ENCODE results near the gene CASP3. TPM values are rescaled to one million over a fixed set of nuclear protein-coding genes. Genes with fewer than 3 reads are reported as not detected.
"Not testable (repeated sequence)": the region's sequence is repeated elsewhere in the genome, so short reads cannot be mapped to it uniquely, and the experiment has no call there.

Gene CASP3
- total RNA-seq, 1 donor from 2014 or later = 31.5 TPM

DNA sequence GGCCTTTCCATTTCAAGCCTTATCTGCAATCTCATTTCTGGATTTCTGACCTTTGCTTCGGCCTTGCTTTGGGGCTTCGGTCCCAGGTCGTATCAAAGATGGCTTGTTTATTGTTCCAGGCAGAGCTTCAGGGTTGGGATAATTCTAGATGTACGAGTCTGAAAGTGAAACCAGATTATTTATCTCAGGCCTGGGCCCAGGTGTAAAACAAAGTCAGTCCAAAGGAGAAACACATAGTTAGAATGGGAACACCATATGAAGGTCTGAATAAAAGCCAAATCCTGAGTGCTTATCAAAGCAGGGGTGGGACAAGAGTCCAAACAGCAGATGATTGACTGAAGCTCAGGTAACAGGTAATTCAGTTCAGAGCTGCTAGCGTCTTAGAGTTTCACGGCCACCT lies 17.4 kb upstream of the CASP3 start:
- Mint-ChIP-seq H3K4me1 (ENCODE audit: low read depth) (peaks cover 3% of the 10 kb centered on the region), H3K4me3 (ENCODE audit: unreplicated experiment) (no peak overlapping the region), H3K27me3 (ENCODE audit: low read depth) (no peaks in the 10 kb centered on the region), H3K36me3 (ENCODE audit: low read depth) (peaks cover 15% of the 10 kb centered on the region), H3K9me3 (ENCODE audit: low read depth) (no peaks in the 10 kb centered on the region), H3K27ac (ENCODE audit: unreplicated experiment) (no peak overlapping the region)
- no peak for DNase-seq (ENCODE audit: low spot score)
- TF ChIP-seq, protein P1, sequence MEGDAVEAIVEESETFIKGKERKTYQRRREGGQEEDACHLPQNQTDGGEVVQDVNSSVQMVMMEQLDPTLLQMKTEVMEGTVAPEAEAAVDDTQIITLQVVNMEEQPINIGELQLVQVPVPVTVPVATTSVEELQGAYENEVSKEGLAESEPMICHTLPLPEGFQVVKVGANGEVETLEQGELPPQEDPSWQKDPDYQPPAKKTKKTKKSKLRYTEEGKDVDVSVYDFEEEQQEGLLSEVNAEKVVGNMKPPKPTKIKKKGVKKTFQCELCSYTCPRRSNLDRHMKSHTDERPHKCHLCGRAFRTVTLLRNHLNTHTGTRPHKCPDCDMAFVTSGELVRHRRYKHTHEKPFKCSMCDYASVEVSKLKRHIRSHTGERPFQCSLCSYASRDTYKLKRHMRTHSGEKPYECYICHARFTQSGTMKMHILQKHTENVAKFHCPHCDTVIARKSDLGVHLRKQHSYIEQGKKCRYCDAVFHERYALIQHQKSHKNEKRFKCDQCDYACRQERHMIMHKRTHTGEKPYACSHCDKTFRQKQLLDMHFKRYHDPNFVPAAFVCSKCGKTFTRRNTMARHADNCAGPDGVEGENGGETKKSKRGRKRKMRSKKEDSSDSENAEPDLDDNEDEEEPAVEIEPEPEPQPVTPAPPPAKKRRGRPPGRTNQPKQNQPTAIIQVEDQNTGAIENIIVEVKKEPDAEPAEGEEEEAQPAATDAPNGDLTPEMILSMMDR (IDR thresholded peaks at IDR 0.05) = no peak

DNA sequence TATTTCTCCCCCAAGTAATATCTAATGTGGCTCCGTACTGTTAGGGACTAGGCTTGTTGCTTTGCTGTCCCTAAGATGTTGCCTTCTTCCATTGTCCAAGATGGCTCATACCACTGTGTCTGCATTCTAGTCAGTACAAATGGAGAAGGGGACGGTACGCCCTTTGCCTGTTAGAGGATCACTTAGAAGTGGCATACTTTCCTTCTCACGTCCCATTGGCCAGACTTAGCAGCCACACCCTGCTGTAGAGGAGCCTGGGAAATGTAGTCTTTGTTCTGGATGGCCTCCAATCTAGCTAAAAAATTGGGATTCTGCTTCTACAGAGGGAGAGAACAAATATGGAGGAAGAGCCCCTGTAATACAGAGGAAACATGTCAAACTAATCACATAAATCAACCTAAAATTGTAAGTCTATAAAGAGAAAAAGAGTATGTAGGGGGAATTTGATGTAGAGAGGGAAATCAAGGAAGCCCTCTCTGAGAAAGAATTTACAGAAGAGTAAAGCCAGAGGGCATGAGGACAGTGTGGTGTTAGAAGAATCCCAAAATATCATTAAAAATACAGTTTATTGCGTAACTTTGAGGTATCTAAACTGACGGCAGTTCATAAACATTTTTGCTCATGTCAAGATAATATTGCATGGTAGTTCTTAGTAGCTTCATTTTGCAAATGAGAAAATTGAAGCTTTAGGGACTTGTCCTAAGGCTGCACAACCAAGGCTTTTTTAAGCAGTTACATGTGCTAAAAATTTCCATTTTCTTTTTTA lies 15.4 kb upstream of the CASP3 start:
- Mint-ChIP-seq H3K4me1 (ENCODE audit: low read depth) (peaks cover 3% of the 10 kb centered on the region), H3K36me3 (ENCODE audit: low read depth) (peaks cover 14% of the 10 kb centered on the region), H3K27ac (ENCODE audit: unreplicated experiment) (no peak overlapping the region), H3K4me3 (ENCODE audit: unreplicated experiment) (no peak overlapping the region), H3K9me3 (ENCODE audit: low read depth) (no peaks in the 10 kb centered on the region), H3K27me3 (ENCODE audit: low read depth) (no peaks in the 10 kb centered on the region)
- DNase-seq (ENCODE audit: low spot score) = no peak
- TF ChIP-seq, protein P1 (IDR thresholded peaks at IDR 0.05) = no peak

DNA sequence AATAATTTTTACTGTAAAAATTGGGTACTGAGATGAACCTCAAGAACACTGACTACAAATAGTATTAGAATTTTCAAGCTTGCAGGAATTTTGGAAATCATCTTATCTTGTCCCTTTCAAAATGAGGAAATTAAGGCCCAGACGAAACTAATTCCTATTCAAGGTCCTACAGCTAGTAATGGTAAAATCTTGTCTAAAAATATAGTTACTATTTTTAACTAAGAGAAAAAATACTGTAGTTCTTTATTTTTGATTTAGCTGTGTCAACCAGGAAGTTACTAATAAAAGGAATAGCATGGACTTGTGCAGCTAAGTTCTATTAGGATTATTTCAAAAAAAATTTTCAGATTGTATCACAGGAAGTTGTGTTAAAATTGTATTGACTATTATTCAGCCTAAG lies 13.0 kb upstream of the CASP3 start:
- H3K36me3 Mint-ChIP-seq (ENCODE audit: low read depth) = peaks cover 3% of the 10 kb centered on the region
- no peak for DNase-seq (ENCODE audit: low spot score)
- H3K4me3 Mint-ChIP-seq (ENCODE audit: unreplicated experiment) = no peak overlapping the region
- no peak overlapping the region for H3K27ac Mint-ChIP-seq (ENCODE audit: unreplicated experiment)
- peaks cover 3% of the 10 kb centered on the region for H3K4me1 Mint-ChIP-seq (ENCODE audit: low read depth)
- H3K9me3 Mint-ChIP-seq (ENCODE audit: low read depth) = no peaks in the 10 kb centered on the region
- TF ChIP-seq, protein P1 (IDR thresholded peaks at IDR 0.05) = no peak
- H3K27me3 Mint-ChIP-seq (ENCODE audit: low read depth) = no peaks in the 10 kb centered on the region

DNA sequence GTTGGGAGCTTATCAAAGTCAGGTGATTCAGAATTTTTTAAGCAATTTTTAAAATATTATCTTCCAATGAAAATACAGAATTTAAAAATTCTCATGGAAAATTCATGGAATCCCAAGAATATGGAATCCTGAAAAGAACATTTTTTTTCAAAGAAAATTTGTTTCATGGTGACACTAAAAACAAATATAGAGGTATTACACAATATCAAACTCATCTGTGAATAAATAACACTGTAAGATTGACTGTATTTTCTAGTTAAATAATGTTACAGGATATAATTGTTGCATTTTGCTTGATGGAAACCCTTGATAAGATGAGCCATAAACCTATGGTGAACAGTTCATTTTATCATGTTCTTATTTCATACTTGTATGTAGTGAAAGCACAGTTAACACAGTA lies 11.7 kb upstream of the CASP3 start:
- H3K27ac Mint-ChIP-seq (ENCODE audit: unreplicated experiment) = no peak overlapping the region
- TF ChIP-seq, protein P1 (IDR thresholded peaks at IDR 0.05) = no peak
- H3K36me3 Mint-ChIP-seq (ENCODE audit: low read depth) = peaks cover 3% of the 10 kb centered on the region
- no peaks in the 10 kb centered on the region for H3K27me3 Mint-ChIP-seq (ENCODE audit: low read depth)
- no peak overlapping the region for H3K4me3 Mint-ChIP-seq (ENCODE audit: unreplicated experiment)
- H3K4me1 Mint-ChIP-seq (ENCODE audit: low read depth) = peaks cover 3% of the 10 kb centered on the region
- no peak for DNase-seq (ENCODE audit: low spot score)
- no peaks in the 10 kb centered on the region for H3K9me3 Mint-ChIP-seq (ENCODE audit: low read depth)

DNA sequence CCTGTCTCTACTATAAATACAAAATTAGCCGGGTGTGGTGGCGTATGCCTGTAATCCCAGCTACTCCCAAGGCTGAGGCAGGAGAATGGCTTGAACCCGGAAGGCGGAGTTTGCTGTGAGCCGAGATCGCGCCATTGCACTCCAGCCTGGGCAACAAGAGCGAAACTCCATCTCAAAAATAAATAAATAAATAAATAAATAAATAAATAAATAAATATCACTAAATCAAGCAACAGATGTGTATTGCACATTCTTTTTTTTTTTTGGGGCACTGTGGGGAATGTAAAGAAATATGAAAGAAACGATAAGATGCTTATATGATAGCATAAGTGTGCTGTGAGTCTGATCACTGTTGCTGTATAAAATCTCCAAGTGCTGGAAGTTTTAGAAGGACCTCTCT lies 8.6 kb upstream of the CASP3 start:
- not testable (repeated sequence) for H3K27ac Mint-ChIP-seq (ENCODE audit: unreplicated experiment); H3K36me3 Mint-ChIP-seq (ENCODE audit: low read depth); DNase-seq (ENCODE audit: low spot score); H3K9me3 Mint-ChIP-seq (ENCODE audit: low read depth); H3K4me3 Mint-ChIP-seq (ENCODE audit: unreplicated experiment); H3K27me3 Mint-ChIP-seq (ENCODE audit: low read depth)
- peaks cover 16% of the 10 kb centered on the region for H3K4me1 Mint-ChIP-seq (ENCODE audit: low read depth)

DNA sequence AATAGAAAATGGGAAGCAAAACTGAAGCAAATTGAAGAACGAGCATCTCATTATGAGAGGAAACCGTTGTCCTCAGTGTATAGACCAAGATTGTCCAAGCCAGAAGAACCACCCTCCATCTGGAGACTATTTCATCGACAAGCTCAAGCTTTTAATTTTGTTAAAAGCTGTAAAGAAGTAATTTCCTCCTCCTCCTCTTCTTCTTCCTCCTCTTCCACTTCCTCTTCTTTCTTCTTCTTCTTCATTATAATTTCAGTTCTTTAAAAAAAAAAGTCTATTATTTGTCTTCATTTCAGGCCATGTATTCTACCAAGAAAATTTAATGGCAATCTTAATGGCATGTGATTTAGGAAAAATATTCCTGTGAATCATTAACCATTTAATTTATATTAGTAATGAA lies 7.9 kb upstream of the CASP3 start:
- Mint-ChIP-seq H3K4me3 (ENCODE audit: unreplicated experiment) (no peak overlapping the region), H3K4me1 (ENCODE audit: low read depth) (peaks cover 19% of the 10 kb centered on the region), H3K36me3 (ENCODE audit: low read depth) (peaks cover 2% of the 10 kb centered on the region), H3K27me3 (ENCODE audit: low read depth) (no peaks in the 10 kb centered on the region), H3K27ac (ENCODE audit: unreplicated experiment) (no peak overlapping the region), H3K9me3 (ENCODE audit: low read depth) (no peaks in the 10 kb centered on the region)
- TF ChIP-seq, protein P1 (IDR thresholded peaks at IDR 0.05) = no peak
- DNase-seq (ENCODE audit: low spot score) = no peak
